SK-N-SH (cell line): Measurements from ENCODE around the gene PLA2G7. TPM values are rescaled to one million over a fixed set of nuclear protein-coding genes. Genes with fewer than 3 reads are reported as not detected.

ENCODE experiments used
- CTCF ChIA-PET: fragments of 300-600, 350-600 bp; formaldehyde crosslinking; extraction: SDS; loops from one replicate; lab custom pipeline; 2021; lab: Yijun Ruan, JAX
- POLR2A ChIA-PET: fragments of 350-600 bp; sonication (Branson Sonifier 250); formaldehyde crosslinking; extraction: SDS; loops from one replicate; lab custom pipeline; 2020; ENCODE audit warnings: antibody characterized with exemption, inconsistent platforms; lab: Yijun Ruan, JAX
- DNase-seq: peaks from one replicate; pipeline ENCODE4 v3.0.0; 2012
- H2AFZ ChIP-seq: fragments of 200-600 bp; sonication (generic); 2 replicates; pipeline ENCODE4 v1.8.1; 2016; ENCODE audit warnings: antibody characterized with exemption, mild to moderate bottlenecking, low read depth
- H3F3A ChIP-seq: fragments of 200-600 bp; sonication (generic); replicated peaks from 2 replicates; pipeline ENCODE3; 2016; ENCODE audit warnings: antibody characterized with exemption, mild to moderate bottlenecking; ENCODE audit not compliant: insufficient read depth
- H3K27ac ChIP-seq, 2 experiments: fragments of 200-500 bp in 1 of 2; fragments of 200-600 bp in 1 of 2; sonication (Bioruptor generic) in 1 of 2; sonication (generic), shearing (Covaris generic) in 1 of 2; 2 replicates each; pipeline versions ENCODE4 v1.5.1 to v1.6.1; 2014 to 2016; ENCODE audit warnings: low read depth in 2 of 2, inconsistent platforms in 1 of 2, low read length in 1 of 2, mild to moderate bottlenecking in 1 of 2, mixed read lengths in 1 of 2
- H3K27me3 ChIP-seq: fragments of 200-600 bp; sonication (generic), shearing (Covaris generic); 2 replicates; pipeline ENCODE4 v1.6.1; 2016; ENCODE audit warnings: mixed run types; ENCODE audit not compliant: insufficient read depth
- H3K36me3 ChIP-seq, 2 experiments: fragments of 200-500 bp in 1 of 2; fragments of 200-600 bp in 1 of 2; sonication (Bioruptor generic) in 1 of 2; sonication (generic) in 1 of 2; replicated peaks in 1 of 2; 2 replicates each; pipeline versions ENCODE3 to v1.5.1; 2014 to 2016; ENCODE audit warnings: low read length in 1 of 2, mild to moderate bottlenecking in 1 of 2; ENCODE audit not compliant: insufficient read depth in 2 of 2, control insufficient read depth in 1 of 2
- H3K4me1 ChIP-seq, 2 experiments: fragments of 200-500 bp in 1 of 2; fragments of 200-600 bp in 1 of 2; sonication (Bioruptor generic) in 1 of 2; sonication (generic), shearing (Covaris generic) in 1 of 2; 2 replicates each; pipeline versions ENCODE4 v1.5.1 to v1.6.1; 2014 to 2016; ENCODE audit warnings: low read depth in 1 of 2, low read length in 1 of 2, mixed run types in 1 of 2; ENCODE audit not compliant: insufficient read depth in 2 of 2, control insufficient read depth in 1 of 2
- H3K4me2 ChIP-seq: fragments of 200-600 bp; sonication (generic), shearing (Covaris generic); 2 replicates; pipeline ENCODE4 v1.6.1; 2017; ENCODE audit warnings: mixed run types
- H3K4me3 ChIP-seq, 2 experiments: fragments of 200-500 bp in 1 of 2; fragments of 200-600 bp in 1 of 2; sonication (Bioruptor generic) in 1 of 2; sonication (generic), shearing (Covaris generic) in 1 of 2; 2 replicates each; pipeline versions ENCODE4 v1.5.1 to v1.8.1; 2014 to 2016; ENCODE audit warnings: low read depth in 2 of 2, inconsistent platforms in 1 of 2, low read length in 1 of 2, mild to moderate bottlenecking in 1 of 2, mixed read lengths in 1 of 2, moderate library complexity in 1 of 2
- H3K79me2 ChIP-seq: fragments of 200-600 bp; sonication (generic); 2 replicates; pipeline ENCODE4 v1.8.1; 2017; ENCODE audit warnings: mild to moderate bottlenecking; ENCODE audit not compliant: insufficient read depth
- H3K9ac ChIP-seq: fragments of 200-600 bp; sonication (generic); 2 replicates; pipeline ENCODE4 v1.6.1; 2017; ENCODE audit warnings: mixed run types
- H3K9me2 ChIP-seq: fragments of 200-600 bp; sonication (generic); 2 replicates; pipeline ENCODE4 v1.6.1; 2017; ENCODE audit warnings: mixed run types
- H3K9me3 ChIP-seq: fragments of 200-600 bp; sonication (generic); 2 replicates; pipeline ENCODE4 v1.6.1; 2017; ENCODE audit warnings: mixed run types, mild to moderate bottlenecking, moderate library complexity
- H4K20me1 ChIP-seq: fragments of 200-600 bp; sonication (generic); 2 replicates; pipeline ENCODE4 v1.6.1; 2017; ENCODE audit warnings: mild to moderate bottlenecking, mixed run types; ENCODE audit not compliant: insufficient read depth
- CHD2 ChIP-seq: fragments of 150-350 bp; IDR thresholded peaks from 2 replicates; pipeline ENCODE4 v1.6.1; 2018; ENCODE audit warnings: low read length; ENCODE audit not compliant: partially characterized antibody
- EP300 ChIP-seq, 2 experiments: IDR thresholded peaks; 2 replicates each; pipeline versions ENCODE4 v1.4.0 to v1.6.1; 2012; ENCODE audit warnings: borderline replicate concordance in 1 of 2, low read depth in 1 of 2, low read length in 1 of 2
- EZH2phosphoT487 ChIP-seq: fragments of 200-600 bp; sonication (generic); IDR thresholded peaks from 2 replicates; pipeline ENCODE4 v1.6.1; 2017; ENCODE audit warnings: low read depth, mixed run types, mild to moderate bottlenecking, antibody characterized with exemption, moderate library complexity, borderline replicate concordance
- FOSL2 ChIP-seq: IDR thresholded peaks from 2 replicates; pipeline ENCODE4 v1.4.0; 2012; ENCODE audit warnings: low read depth, mild to moderate bottlenecking, moderate library complexity, borderline replicate concordance
- FOXM1 ChIP-seq: IDR thresholded peaks from 2 replicates; pipeline ENCODE4 v1.4.0; 2012; ENCODE audit warnings: low read depth, mild to moderate bottlenecking
- GATA2 ChIP-seq: sonication (generic); formaldehyde crosslinking; IDR thresholded peaks from 2 replicates; pipeline ENCODE4 v1.5.0; 2020; ENCODE audit warnings: mild to moderate bottlenecking, missing genetic modification reagents
- NFIC ChIP-seq: IDR thresholded peaks from 2 replicates; pipeline ENCODE4 v1.4.0; 2012; ENCODE audit warnings: borderline replicate concordance
- NRF1 ChIP-seq: IDR thresholded peaks from 2 replicates; pipeline ENCODE4 v1.6.1; 2012; ENCODE audit warnings: low read depth, mild to moderate bottlenecking, low read length
- PBX3 ChIP-seq: IDR thresholded peaks from 2 replicates; pipeline ENCODE4; 2012
- RAD21 ChIP-seq: IDR thresholded peaks from 2 replicates; pipeline ENCODE4 v1.6.1; 2012; ENCODE audit warnings: mild to moderate bottlenecking, low read length
- RCOR1 ChIP-seq: fragments of 150-350 bp; IDR thresholded peaks from 2 replicates; pipeline ENCODE4 v1.6.1; 2017; ENCODE audit warnings: antibody characterized with exemption, low read length
- TAF1 ChIP-seq: IDR thresholded peaks from 2 replicates; pipeline ENCODE4 v1.6.1; 2012; ENCODE audit warnings: low read depth, mild to moderate bottlenecking, low read length, moderate library complexity, borderline replicate concordance
- TEAD4 ChIP-seq: IDR thresholded peaks from 2 replicates; pipeline ENCODE4 v1.4.0; 2012; ENCODE audit warnings: mild to moderate bottlenecking, borderline replicate concordance; ENCODE audit not compliant: insufficient read depth
- USF1 ChIP-seq: IDR thresholded peaks from 2 replicates; pipeline ENCODE4 v1.4.0; 2012; ENCODE audit warnings: low read depth, borderline replicate concordance
- USF2 ChIP-seq: fragments of 150-350 bp; IDR thresholded peaks from 2 replicates; pipeline ENCODE4 v1.6.1; 2017; ENCODE audit warnings: antibody characterized with exemption, low read length, low read depth, borderline replicate concordance
- ZBTB33 ChIP-seq: IDR thresholded peaks from 2 replicates; pipeline ENCODE4 v1.4.0; 2012; ENCODE audit warnings: low read depth, borderline replicate concordance
- WGBS: methylation state at CpG from one replicate; pipeline ENCODE4 v1.1.6; 2017; ENCODE audit warnings: low lambda C conversion rate; 5-methylcytosine and 5-hydroxymethylcytosine counted together
- polyA plus RNA-seq, 3 experiments: library from polyadenylated mRNA; depleted of rRNA; stranded (reverse); fragments of >200 nt; gene quantifications; 2 replicates each; pipeline ENCODE4 v1.2.3, GENCODE V29; 2012

The PLA2G7 gene
- polyA plus RNA-seq, 1 of the 3 experiments (the other 2 are of a cell fraction) = not detected

- Histone ChIP-seq H3K27me3 (no peaks in the 10 kb centered on the region), H3K79me2 (no peaks in the 10 kb centered on the region), H3F3A (no peaks in the 10 kb centered on the region), H3K4me2 (no peak within 1 kb of the TSS), H2AFZ (no peak within 1 kb of the TSS), H4K20me1 (no peaks in the 10 kb centered on the region), H3K9me3 (no peaks in the 10 kb centered on the region), H3K4me1 (no peaks in the 10 kb centered on the region), H3K9me2 (no peaks in the 10 kb centered on the region), H3K27ac (no peak within 1 kb of the TSS), H3K9ac (no peak within 1 kb of the TSS)
- DNase-seq = no peak
- POLR2A ChIA-PET = no interaction called here
- TF ChIP-seq FOXM1 (no peak), EZH2phosphoT487 (no peak), USF2 (no peak), FOSL2 (no peak), EP300 (IDR thresholded peaks at IDR 0.05; ENCODE audit: borderline replicate concordance in 1 of 2, low read depth in 1 of 2, low read length in 1 of 2) (no peak), TAF1 (no peak), TEAD4 (no peak), NRF1 (no peak), ZBTB33 (no peak), RAD21 (no peak), RCOR1 (no peak), USF1 (no peak)
- TF ChIP-seq, all 33 proteins: peak for 0
- 0% methylated on average over 1 of the region's 1 CpG for WGBS
- no peaks in the 10 kb centered on the region for H3K36me3 ChIP-seq
- H3K4me3 ChIP-seq = no peak within 1 kb of the TSS
- CTCF ChIA-PET = interaction anchor here (1.3 kb wide), 1 partner anchor 109 kb away, joined by 3 read pairs; no protein-coding TSS in a partner anchor
Measured at GRCh38 chr6:46746696-46747095, 11.5 kb upstream of the PLA2G7 start, which contains the start of gene ANKRD66. ANKRD66 (plus strand) TSS chr6:46746933; CDS start chr6:46751949, 5,016 bp downstream.

GRCh38 chr6:46745973-46746372, 10.8 kb upstream of the PLA2G7 start:
- no peak for DNase-seq
- Histone ChIP-seq H2AFZ (no peak overlapping the region), H3K36me3 (no peaks in the 10 kb centered on the region), H3F3A (no peaks in the 10 kb centered on the region), H4K20me1 (no peaks in the 10 kb centered on the region), H3K79me2 (no peaks in the 10 kb centered on the region), H3K4me2 (no peak overlapping the region), H3K27ac (no peak overlapping the region), H3K9me3 (no peaks in the 10 kb centered on the region), H3K4me1 (no peaks in the 10 kb centered on the region), H3K27me3 (no peaks in the 10 kb centered on the region), H3K9ac (no peak overlapping the region), H3K9me2 (no peaks in the 10 kb centered on the region), H3K4me3 (no peak overlapping the region)
- CTCF ChIA-PET = no interaction called here
- POLR2A ChIA-PET = no interaction called here
- 0% methylated on average over 2 of the region's 2 CpGs for WGBS
- TF ChIP-seq RAD21 = no peak
- TF ChIP-seq USF2 = no peak
- no peak for TF ChIP-seq RCOR1
- no peak for TF ChIP-seq NFIC
- no peak for TF ChIP-seq CHD2
- no peak for TF ChIP-seq PBX3
- no peak for TF ChIP-seq GATA2 (CRISPR knock-in tag)
- TF ChIP-seq FOXM1 = no peak
